Thymus (tissue), 11 donors: ENCODE data around the gene ACADS. TPM values are rescaled to one million over a fixed set of nuclear protein-coding genes. Genes with fewer than 3 reads are reported as not detected.

Experiments
- DNase-seq, 9 donors: peaks; one replicate each; pipeline ENCODE4 v3.0.0-alpha.2; 2013; ENCODE audit warnings: low spot score in 9 of 9, low read depth in 6 of 9, missing footprints in 1 of 9
- H3K27ac ChIP-seq, 2 donors: one replicate each; pipeline ENCODE4 v1.5.1; 2013; ENCODE audit warnings: control low read depth in 1 of 2, low read depth in 1 of 2, low read length in 1 of 2, mild to moderate bottlenecking in 1 of 2, moderate library complexity in 1 of 2
- H3K27me3 ChIP-seq, 2 donors: one replicate each; pipeline ENCODE4 v1.5.1; 2013; ENCODE audit warnings: low read length in 1 of 2; ENCODE audit not compliant: control insufficient read depth in 2 of 2, insufficient read depth in 1 of 2
- H3K36me3 ChIP-seq, 2 donors: one replicate each; pipeline ENCODE4 v1.5.1; 2013; ENCODE audit warnings: low read length in 1 of 2, mild to moderate bottlenecking in 1 of 2, moderate library complexity in 1 of 2; ENCODE audit not compliant: control insufficient read depth in 2 of 2, insufficient read depth in 2 of 2
- H3K4me1 ChIP-seq, 2 donors: one replicate each; pipeline ENCODE4 v1.5.1; 2013; ENCODE audit warnings: low read length in 2 of 2; ENCODE audit not compliant: control insufficient read depth in 2 of 2, insufficient read depth in 2 of 2
- H3K4me3 ChIP-seq, 2 donors: one replicate each; pipeline ENCODE4 v1.5.1; 2013; ENCODE audit warnings: low read length in 2 of 2, control low read depth in 1 of 2, mild to moderate bottlenecking in 1 of 2
- H3K9me3 ChIP-seq, 2 donors: one replicate each; pipeline ENCODE4 v1.5.1; 2013; ENCODE audit warnings: low read length in 1 of 2, mild to moderate bottlenecking in 1 of 2; ENCODE audit not compliant: control insufficient read depth in 2 of 2, insufficient read depth in 1 of 2
- WGBS: extraction: QIAGEN DNeasy Blood & Tissue Kit; methylation state at CpG from one replicate; pipeline ENCODE4 v1.1.7; 2013; 5-methylcytosine and 5-hydroxymethylcytosine counted together
- polyA plus RNA-seq: library from polyadenylated mRNA; stranded (reverse); fragments of 200-250 nt; gene quantifications from one replicate; pipeline ENCODE4 v1.2.3, GENCODE V29; 2013
- total RNA-seq: library from RNA; stranded (reverse); fragments of 120-200 nt; gene quantifications from one replicate; pipeline ENCODE4 v1.2.4, GENCODE V29; 2013
- donor health status: healthy.

The ACADS gene
- total and polyA plus RNA-seq, 2 donors: 16.0 to 29.3 TPM

DNA sequence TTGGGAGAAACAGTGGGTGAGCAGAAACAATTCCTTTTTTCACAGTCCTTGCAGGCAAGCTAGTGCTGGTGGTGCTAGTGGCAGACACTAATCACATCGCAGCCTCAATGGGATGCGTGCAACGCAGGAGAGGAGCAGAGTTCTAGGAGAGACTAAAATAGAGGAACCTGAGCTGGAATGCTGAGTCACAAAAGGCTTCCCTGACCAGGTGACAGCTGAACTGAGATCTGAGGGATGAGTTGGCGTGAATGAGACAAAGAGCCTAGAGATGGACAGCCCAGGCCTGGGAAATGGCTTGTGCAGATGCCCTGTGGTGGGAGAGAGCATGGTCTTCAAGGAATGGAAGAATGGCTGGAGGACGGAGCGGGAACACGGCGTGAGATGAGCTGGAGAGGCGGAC lies 25.8 kb downstream of the ACADS start:
- H3K27ac ChIP-seq: no peak overlapping the region
- no peaks in the 10 kb centered on the region for H3K27me3 ChIP-seq
- WGBS: 97% methylated on average over 9 of the region's 9 CpGs
- H3K4me1 ChIP-seq: no peaks in the 10 kb centered on the region
- DNase-seq: no peak
- peaks cover 0 to 6% of the 10 kb centered on the region in 2 donors for H3K9me3 ChIP-seq
- no peaks in the 10 kb centered on the region for H3K36me3 ChIP-seq
- no peak overlapping the region for H3K4me3 ChIP-seq

DNA sequence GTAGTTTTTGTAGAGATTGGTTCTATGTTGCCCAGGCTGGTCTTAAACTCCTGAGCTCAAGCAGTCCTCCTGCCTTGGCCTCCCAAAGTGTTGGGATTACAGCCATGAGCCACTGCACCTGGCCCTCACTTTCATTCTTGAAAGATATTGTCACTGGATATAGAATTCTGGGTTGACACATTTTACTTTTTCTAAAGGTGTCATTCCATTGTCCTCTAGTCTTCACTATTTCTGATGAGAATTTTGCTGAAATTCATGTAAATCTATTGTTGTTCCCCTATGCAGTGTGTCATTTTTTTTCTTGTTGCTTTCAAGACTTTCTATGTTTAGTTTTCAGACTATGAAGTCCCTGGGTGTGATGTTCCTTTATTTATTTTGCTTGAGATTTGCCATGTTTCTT lies 29.2 kb downstream of the ACADS start:
- no peak for DNase-seq
- H3K36me3 ChIP-seq: peaks cover under 1 to 4% of the 10 kb centered on the region in 2 donors
- peaks cover 0 to 9% of the 10 kb centered on the region in 2 donors for H3K9me3 ChIP-seq
- no peak overlapping the region for H3K27ac ChIP-seq
- no peaks in the 10 kb centered on the region for H3K27me3 ChIP-seq
- no peak overlapping the region for H3K4me3 ChIP-seq
- peaks cover 0 to 7% of the 10 kb centered on the region in 2 donors for H3K4me1 ChIP-seq

DNA sequence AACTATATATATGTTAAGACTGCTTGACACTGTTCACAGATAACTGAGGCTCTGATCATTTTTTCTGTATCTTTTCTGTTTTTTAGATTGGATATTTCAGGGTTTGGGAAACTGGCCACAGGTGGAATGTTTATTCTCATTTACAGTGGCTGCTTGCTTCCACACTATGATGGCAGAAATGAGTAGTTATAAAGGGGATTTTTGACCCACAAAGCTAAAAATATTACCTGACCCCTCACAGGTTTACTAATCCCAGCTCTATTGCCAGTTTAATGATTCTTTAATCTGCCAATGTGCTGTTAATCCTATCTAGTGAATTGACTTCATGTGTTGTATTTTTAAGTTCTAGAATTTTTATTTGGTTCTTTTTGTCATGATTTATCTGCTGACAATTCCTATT lies 29.6 kb downstream of the ACADS start:
- H3K4me3 ChIP-seq: no peak overlapping the region
- peaks cover 4 to 8% of the 10 kb centered on the region in 2 donors for H3K36me3 ChIP-seq
- no peaks in the 10 kb centered on the region for H3K27me3 ChIP-seq
- H3K27ac ChIP-seq: no peak overlapping the region
- H3K4me1 ChIP-seq: peaks cover 0 to 12% of the 10 kb centered on the region in 2 donors
- DNase-seq: no peak
- peaks cover 0 to 9% of the 10 kb centered on the region in 2 donors for H3K9me3 ChIP-seq

DNA sequence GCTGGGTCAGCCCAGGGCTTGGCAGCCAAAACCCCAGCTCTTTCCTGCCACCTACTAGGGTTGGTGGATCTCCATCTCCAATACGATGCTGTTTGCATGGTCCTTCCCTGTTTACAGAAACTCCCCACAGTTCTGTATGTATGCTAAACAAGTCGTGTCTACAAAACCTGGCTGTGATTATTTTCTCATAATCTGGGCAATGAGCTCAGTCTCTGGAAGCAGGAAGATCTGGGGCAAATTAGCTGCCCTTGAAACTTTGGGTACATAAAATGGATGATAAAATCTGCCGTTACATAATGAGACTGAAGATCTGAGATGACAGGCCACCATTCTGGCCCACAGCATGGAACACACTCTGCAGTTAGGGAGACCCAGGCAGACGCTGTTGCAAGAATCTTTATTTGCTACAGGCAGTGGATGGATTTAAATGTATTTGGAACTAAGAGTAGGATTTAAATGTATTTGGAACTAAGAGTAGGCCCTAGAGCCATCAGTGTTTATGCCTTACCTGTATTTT lies 31.7 kb downstream of the ACADS start:
- Histone ChIP-seq H3K4me1 (peaks cover 0 to 31% of the 10 kb centered on the region in 2 donors), H3K27me3 (no peaks in the 10 kb centered on the region), H3K9me3 (peaks cover 0 to 9% of the 10 kb centered on the region in 2 donors), H3K4me3 (no peak overlapping the region), H3K27ac (no peak overlapping the region), H3K36me3 (peaks cover 22 to 25% of the 10 kb centered on the region in 2 donors)
- DNase-seq: no peak
- WGBS: 82% methylated on average over 4 of the region's 4 CpGs

DNA sequence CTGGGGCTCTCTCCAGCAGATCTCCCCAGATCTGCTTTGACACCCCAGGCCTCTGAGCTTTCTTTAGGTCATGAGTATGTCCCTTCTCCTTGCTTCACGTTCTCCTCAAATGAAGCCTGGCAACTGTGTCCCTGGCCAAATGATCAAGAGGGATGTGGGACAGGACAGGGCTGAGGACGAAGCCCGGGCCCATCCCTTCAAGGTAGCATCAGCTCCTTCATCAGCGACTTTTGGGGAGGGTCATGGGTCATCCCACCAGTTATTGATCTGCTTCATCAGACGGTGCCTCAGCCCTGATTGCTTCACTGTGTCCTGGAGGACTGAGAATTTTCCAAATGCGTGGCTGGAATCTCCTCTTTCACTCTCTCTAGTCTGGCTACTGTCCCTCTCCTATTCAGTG lies 32.3 kb downstream of the ACADS start:
- Histone ChIP-seq H3K27me3 (no peaks in the 10 kb centered on the region), H3K36me3 (peaks cover 26 to 28% of the 10 kb centered on the region in 2 donors), H3K4me1 (peaks cover 0 to 31% of the 10 kb centered on the region in 2 donors), H3K9me3 (peaks cover 0 to 9% of the 10 kb centered on the region in 2 donors), H3K4me3 (no peak overlapping the region), H3K27ac (no peak overlapping the region)
- DNase-seq: no peak
- WGBS: 95% methylated on average over 6 of the region's 6 CpGs

DNA sequence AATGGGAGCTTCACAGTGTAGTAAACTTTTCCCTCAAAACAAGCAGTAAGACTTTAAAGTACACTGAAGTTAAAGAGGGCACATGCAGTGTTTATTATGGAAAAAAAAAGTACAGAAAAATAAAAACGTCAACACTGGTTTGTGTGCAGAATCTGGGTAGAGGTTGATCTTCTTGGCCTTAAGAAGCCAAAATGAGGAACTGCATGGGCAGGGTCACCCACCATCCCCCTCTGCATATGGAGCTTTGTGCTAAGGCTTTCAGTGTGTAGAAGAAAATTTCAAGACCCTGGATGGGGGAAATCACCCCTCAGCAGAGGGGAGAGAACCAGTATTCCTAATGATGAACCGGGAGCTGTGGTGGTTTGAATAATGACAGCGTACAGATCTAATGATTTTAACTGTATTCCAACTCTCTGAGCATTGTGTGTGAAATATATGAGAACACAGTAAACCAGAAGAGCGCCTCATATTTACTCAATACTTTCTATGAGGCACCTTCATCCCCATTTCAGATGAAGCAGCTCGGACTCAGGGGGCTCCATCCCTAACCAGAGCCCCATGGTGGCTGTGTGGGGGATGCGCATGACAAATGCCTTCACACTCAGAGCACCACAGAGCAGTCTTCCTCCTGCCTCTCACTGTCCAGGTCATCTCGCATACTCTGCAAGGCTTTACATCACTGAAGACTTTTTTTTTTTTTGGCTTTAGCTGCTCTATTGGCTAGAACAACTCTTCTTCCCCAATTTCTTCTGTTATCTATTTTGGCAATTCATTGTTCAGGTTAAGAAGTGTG lies 33.4 kb downstream of the ACADS start:
- no peak overlapping the region for H3K27ac ChIP-seq
- no peak for DNase-seq
- H3K9me3 ChIP-seq: peaks cover 0 to 9% of the 10 kb centered on the region in 2 donors
- peaks cover 0 to 31% of the 10 kb centered on the region in 2 donors for H3K4me1 ChIP-seq
- no peak overlapping the region for H3K4me3 ChIP-seq
- no peaks in the 10 kb centered on the region for H3K27me3 ChIP-seq
- 96% methylated on average over 7 of the region's 7 CpGs for WGBS
- peaks cover 35 to 37% of the 10 kb centered on the region in 2 donors for H3K36me3 ChIP-seq

DNA sequence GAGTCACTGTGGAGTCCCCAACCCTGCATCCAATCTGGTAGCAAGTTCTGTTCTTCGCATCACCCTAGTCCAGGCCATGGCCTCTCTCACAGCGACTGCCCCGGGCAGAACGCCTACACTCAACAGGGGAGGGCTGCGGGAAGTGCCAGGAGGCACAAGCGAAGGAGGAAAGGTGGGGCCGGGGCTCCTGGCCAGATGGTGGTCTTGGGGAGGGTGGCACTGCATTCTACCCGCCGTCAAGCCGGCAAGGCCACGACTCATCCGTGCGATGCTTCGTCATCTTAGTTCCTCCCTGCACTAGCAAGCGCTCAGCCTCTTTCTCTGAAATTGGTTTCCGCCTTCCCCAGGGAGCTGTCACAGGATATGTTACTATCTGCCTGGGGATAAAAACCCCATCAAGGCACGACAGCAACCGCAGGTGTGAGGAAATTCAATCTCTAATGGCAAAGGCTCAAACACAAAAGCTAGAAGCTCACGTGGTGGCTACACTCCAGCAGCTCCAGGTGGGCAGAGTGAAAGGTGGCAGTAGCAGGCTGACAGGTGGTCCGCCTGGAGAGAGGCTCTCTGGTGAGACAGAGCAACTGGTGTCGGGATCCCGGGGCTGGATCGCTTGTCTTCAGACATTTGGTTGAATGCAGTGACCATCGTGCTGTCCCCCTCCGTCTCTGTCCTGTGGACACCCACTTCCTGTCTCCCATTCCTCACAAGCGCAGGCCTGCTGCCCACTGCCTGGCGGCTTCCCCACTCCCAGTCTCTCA lies 34.1 kb downstream of the ACADS start:
- peak overlapping the region in 1 of 2 donors; percentile 78 for H3K27ac ChIP-seq
- peaks cover 0 to 4% of the 10 kb centered on the region in 2 donors for H3K9me3 ChIP-seq
- WGBS: 89% methylated on average over 27 of the region's 27 CpGs
- H3K27me3 ChIP-seq: no peaks in the 10 kb centered on the region
- H3K36me3 ChIP-seq: peaks cover 43 to 45% of the 10 kb centered on the region in 2 donors
- H3K4me3 ChIP-seq: no peak overlapping the region
- peaks cover 0 to 31% of the 10 kb centered on the region in 2 donors for H3K4me1 ChIP-seq
- DNase-seq: peak in 1 of 9 donors; percentile 54

DNA sequence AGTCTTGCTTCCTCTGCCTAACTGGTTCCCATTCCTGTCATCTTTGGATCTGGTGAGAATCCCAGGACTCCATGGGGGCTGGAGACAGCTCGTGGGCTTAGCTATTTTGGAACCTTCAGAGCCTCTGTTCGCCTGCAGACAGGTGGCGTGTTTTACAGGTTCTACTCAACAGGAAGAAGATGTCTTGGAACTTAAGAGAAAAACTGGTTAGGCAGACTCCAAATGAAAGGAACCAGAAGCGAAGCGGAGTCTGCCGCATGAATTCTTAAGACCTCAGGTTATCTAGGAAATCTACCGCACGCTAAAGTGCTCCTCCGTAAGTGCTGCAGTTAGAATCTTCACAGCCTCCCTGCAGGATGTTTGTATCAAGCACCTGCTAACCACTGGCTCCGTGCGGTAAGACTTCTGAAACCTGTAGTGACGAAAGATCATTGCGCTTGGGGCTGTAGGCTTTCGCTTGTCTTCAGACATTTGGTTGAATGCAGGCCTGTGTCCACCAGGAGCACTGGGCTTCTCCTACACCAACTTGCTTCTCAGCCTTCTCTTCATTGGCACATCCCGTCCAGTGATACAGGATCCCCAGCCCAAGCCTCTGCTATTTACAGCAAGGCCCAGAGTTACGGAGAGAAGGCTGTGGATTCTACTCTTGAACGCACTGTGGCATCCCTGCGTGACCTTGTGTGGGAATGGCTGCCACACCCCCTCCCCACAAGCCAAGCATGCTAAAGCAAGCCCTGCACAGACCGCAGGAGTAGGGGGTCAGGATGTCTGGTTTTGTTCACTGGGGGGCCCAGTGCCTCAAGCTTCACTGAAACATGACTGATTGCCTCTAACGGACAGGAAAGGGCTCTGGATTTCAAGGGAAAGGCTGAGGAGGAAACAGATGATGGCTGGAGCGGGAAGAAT lies 35.0 kb downstream of the ACADS start:
- Histone ChIP-seq H3K9me3 (peaks cover 0 to 4% of the 10 kb centered on the region in 2 donors), H3K4me3 (no peak overlapping the region), H3K27ac (peak overlapping the region; percentile 47 to 78), H3K36me3 (peaks cover 45 to 53% of the 10 kb centered on the region in 2 donors), H3K4me1 (peaks cover 0 to 31% of the 10 kb centered on the region in 2 donors), H3K27me3 (no peaks in the 10 kb centered on the region)
- WGBS: 91% methylated on average over 21 of the region's 21 CpGs
- peak in 6 of 9 donors; percentile 24 to 82 (median 56) for DNase-seq
